Measurements from ENCODE around the gene PHYHIPL.

The PHYHIPL gene

DNA sequence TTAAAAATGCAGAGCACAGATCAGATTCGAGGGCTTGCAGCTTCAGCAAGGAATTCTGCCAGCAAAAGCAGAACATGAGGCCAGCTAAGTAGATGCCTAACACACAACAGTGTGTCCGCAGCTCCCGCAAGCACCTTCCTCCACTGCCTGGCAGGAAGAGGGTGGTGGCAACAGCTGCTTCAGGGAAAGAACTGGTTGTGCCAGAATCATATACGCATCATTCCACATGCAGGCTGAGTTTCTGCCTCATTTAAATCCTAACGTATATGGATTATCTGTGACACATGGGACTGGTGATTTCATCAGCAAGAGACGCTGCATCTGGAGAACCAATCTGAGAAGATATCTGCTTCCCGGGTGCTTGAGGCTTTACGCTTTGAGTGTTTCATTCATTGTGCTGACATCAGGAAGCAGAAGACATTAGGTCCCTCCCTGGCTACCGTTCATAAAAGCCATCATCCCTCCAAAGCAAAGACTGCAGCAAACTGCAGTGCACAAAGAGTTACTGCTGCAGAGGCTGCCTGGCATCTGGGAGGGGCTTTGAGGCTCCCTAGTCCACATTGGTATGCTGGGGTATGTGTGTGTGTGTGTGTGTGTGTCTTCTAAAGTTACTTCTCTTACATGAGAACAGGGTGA, 107.1 kb downstream of the PHYHIPL start:
- Histone ChIP-seq H3K4me3 (no peak overlapping the region), H3K27me3 (no peaks in the 10 kb centered on the region), H3K9me3 (no peaks in the 10 kb centered on the region), H3K27ac (no peak overlapping the region), H3K4me1 (peaks cover 0 to 35% (median 15%) of the 10 kb centered on the region in 4 donors), H3K36me3 (no peaks in the 10 kb centered on the region)
- intact Hi-C loops (cut with DNase I; ENCODE audit: low total_unique reads): no loop called here
- TF ChIP-seq, protein P1, sequence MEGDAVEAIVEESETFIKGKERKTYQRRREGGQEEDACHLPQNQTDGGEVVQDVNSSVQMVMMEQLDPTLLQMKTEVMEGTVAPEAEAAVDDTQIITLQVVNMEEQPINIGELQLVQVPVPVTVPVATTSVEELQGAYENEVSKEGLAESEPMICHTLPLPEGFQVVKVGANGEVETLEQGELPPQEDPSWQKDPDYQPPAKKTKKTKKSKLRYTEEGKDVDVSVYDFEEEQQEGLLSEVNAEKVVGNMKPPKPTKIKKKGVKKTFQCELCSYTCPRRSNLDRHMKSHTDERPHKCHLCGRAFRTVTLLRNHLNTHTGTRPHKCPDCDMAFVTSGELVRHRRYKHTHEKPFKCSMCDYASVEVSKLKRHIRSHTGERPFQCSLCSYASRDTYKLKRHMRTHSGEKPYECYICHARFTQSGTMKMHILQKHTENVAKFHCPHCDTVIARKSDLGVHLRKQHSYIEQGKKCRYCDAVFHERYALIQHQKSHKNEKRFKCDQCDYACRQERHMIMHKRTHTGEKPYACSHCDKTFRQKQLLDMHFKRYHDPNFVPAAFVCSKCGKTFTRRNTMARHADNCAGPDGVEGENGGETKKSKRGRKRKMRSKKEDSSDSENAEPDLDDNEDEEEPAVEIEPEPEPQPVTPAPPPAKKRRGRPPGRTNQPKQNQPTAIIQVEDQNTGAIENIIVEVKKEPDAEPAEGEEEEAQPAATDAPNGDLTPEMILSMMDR (IDR thresholded peaks at IDR 0.05): no peak
- DNase-seq: no peak

DNA sequence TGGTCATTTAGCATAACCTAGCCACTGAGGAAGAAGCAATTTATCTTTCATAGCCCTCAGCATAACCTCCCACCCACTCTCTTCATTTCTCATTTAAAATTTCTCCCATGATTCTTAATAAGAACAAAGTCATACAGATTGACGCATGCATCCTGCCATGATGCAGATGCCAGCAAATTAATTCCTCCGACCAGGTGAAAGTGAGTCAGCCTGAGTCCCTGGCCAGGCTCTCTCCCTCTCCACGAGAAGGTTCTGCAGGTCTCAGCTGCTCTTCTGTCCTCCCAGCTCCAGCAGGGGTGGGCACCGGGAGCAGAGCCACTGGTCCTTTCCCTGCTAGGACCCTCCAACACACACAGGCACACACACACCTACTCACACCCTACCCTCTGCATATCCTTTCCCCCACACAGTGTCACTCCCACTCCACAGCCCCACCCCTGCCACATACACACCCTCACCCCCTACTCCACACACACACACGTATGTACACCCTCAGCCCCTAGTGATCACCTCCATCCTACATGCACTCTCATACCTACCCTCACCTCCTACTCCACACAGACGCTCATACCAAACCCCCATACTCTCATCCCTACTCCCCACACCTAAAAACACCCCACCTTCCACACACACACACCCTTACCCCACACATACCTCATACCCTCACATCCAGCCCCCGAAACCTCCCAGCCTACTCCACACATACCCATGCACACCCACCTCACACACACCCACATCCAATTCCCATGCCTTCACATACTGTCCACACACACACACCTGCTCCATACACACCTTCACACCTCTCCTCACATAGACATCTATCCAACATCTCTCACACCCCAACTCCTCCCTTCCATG, 107.9 kb downstream of the PHYHIPL start:
- no peaks in the 10 kb centered on the region for H3K36me3 ChIP-seq
- TF ChIP-seq, protein P1 (IDR thresholded peaks at IDR 0.05): no peak
- no peak overlapping the region for H3K27ac ChIP-seq
- H3K9me3 ChIP-seq: no peaks in the 10 kb centered on the region
- H3K4me1 ChIP-seq: peaks cover 0 to 35% (median 15%) of the 10 kb centered on the region in 4 donors
- H3K27me3 ChIP-seq: no peaks in the 10 kb centered on the region
- H3K4me3 ChIP-seq: no peak overlapping the region
- no peak for DNase-seq
- intact Hi-C loops (cut with DNase I; ENCODE audit: low total_unique reads): no loop called here

DNA sequence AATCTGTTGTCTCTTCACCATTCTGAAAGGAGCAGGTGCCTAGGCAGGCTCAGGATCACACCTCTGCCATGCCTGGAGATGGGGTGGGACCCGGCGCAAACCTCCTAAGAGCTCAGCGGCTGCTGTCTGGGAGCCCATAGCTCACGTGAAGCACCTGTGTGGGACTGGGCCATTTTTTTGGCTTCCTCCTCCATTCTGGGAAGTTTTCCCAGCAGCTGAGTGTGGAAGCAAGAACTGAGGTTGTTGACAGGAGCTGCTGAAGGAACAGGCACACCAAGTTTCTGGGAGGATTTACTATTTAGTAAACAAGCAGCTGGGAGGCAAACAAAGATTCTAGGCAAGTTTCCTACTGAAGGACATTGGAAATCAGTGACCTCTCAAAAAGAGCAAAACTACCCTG, 108.6 kb downstream of the PHYHIPL start:
- no peak for DNase-seq
- intact Hi-C loops (cut with DNase I; ENCODE audit: low total_unique reads): no loop called here
- H3K4me3 ChIP-seq: no peak overlapping the region
- no peaks in the 10 kb centered on the region for H3K36me3 ChIP-seq
- TF ChIP-seq, protein P1 (IDR thresholded peaks at IDR 0.05): no peak
- H3K9me3 ChIP-seq: no peaks in the 10 kb centered on the region
- H3K4me1 ChIP-seq: peaks cover 0 to 35% (median 15%) of the 10 kb centered on the region in 4 donors
- H3K27me3 ChIP-seq: no peaks in the 10 kb centered on the region
- no peak overlapping the region for H3K27ac ChIP-seq

DNA sequence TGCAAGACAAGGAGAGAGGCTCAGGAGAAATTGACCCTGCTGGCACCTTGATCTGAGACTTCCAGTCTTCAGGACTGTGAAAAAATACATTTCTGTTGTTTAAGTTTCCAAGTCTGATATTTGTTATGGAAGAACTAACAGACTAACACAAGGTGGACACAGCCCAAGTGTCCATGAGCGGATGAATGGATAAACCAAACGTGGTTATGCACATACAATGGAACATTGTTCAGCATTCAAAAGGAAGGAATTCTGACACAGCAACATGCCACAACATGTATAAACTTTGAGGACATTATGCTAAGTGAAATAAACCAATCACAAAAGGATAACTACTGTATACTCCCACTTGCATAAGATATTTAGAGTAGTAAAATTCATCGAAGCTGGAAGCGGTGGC, 109.4 kb downstream of the PHYHIPL start:
- intact Hi-C loops (cut with DNase I; ENCODE audit: low total_unique reads): no loop called here
- Histone ChIP-seq H3K9me3 (no peaks in the 10 kb centered on the region), H3K27ac (no peak overlapping the region), H3K27me3 (no peaks in the 10 kb centered on the region), H3K4me1 (peaks cover 0 to 35% (median 15%) of the 10 kb centered on the region in 4 donors), H3K4me3 (no peak overlapping the region), H3K36me3 (no peaks in the 10 kb centered on the region)
- TF ChIP-seq, protein P1 (IDR thresholded peaks at IDR 0.05): no peak
- DNase-seq: no peak

DNA sequence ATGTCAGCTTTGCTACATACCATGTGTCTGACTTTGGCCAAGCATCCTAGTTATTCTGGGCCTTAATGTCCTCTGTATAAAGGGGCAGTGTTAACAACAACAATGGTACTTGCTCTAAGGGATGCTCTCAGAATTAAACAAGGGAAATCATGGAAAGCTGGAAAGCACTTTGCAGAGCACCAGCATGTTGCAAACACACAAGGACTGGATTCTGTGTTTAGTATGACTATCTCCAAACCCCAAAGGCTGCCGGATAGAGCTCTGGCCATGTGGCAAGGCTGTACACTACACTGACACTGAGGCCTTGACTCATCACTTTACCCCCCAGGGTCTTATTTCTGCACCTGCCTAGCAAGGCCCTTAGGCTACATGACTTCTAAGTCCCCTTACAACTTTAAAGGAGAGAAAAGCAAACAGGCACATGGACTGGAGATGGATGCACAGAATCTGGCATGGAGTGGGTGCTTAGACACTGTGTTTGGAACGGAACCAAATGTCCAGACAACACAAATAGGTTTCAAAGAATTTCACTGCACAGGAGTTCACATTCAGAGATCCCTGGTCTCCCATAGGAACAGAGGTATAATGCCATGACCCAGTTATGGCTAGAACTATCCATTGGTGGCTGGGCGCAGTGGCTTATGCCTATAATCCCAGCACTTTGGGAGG, 111.3 kb downstream of the PHYHIPL start:
- TF ChIP-seq, protein P1 (IDR thresholded peaks at IDR 0.05): no peak
- no peak for DNase-seq
- H3K27ac ChIP-seq: no peak overlapping the region
- H3K4me3 ChIP-seq: no peak overlapping the region
- intact Hi-C loops (cut with DNase I; ENCODE audit: low total_unique reads): no loop called here
- no peaks in the 10 kb centered on the region for H3K36me3 ChIP-seq
- H3K4me1 ChIP-seq: peaks cover 0 to 31% (median 15%) of the 10 kb centered on the region in 4 donors
- H3K27me3 ChIP-seq: no peaks in the 10 kb centered on the region
- H3K9me3 ChIP-seq: no peaks in the 10 kb centered on the region
